ENCODE results near the gene RPS6KA3.

DNA sequence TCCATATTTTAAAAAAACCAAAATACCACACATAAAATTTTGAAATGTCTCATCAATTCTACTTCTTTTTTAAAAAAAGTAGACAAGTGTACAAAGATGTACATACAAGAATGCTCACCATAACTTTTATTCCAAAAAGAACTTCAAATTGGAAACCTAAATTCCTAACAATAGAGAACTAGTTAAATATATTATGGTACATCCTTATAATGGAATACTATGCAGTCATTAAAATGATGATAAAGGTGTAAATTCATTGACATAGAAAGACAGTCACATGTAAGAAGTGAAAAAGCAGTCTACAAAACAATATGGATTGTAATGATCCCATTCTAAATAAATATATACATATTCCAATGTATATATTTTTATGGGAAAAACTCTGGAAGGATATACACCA, 31.0 kb downstream of the RPS6KA3 start:
- TF ChIP-seq, protein P1, sequence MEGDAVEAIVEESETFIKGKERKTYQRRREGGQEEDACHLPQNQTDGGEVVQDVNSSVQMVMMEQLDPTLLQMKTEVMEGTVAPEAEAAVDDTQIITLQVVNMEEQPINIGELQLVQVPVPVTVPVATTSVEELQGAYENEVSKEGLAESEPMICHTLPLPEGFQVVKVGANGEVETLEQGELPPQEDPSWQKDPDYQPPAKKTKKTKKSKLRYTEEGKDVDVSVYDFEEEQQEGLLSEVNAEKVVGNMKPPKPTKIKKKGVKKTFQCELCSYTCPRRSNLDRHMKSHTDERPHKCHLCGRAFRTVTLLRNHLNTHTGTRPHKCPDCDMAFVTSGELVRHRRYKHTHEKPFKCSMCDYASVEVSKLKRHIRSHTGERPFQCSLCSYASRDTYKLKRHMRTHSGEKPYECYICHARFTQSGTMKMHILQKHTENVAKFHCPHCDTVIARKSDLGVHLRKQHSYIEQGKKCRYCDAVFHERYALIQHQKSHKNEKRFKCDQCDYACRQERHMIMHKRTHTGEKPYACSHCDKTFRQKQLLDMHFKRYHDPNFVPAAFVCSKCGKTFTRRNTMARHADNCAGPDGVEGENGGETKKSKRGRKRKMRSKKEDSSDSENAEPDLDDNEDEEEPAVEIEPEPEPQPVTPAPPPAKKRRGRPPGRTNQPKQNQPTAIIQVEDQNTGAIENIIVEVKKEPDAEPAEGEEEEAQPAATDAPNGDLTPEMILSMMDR (IDR thresholded peaks at IDR 0.05; ENCODE audit: control extremely low read depth in 1 of 3, insufficient read depth in 1 of 3, low read depth in 1 of 3, low read length in 3 of 3), result no peak
- no peak for TF ChIP-seq POLR2A (IDR thresholded peaks at IDR 0.05; ENCODE audit: control extremely low read depth in 1 of 2, low read depth in 2 of 2, low read length in 2 of 2)
- TF ChIP-seq, protein P2, sequence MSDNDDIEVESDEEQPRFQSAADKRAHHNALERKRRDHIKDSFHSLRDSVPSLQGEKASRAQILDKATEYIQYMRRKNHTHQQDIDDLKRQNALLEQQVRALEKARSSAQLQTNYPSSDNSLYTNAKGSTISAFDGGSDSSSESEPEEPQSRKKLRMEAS (IDR thresholded peaks at IDR 0.05), result no peak
